ENCODE data around the gene TULP1.
A peak's percentile ranks its signal among the peaks of the same experiment; 100 is the strongest.

The TULP1 gene

GRCh38 chr6:35496841-35497570 is 15.7 kb downstream of the TULP1 start, which contains the start of gene TEAD3:
Gene TEAD3 (minus strand): TSS chr6:35497079.
- no peak for FAIRE-seq
- peak; percentile 86 for DNase-seq (ENCODE audit: insufficient read length, low spot score)
- TF ChIP-seq POLR2A (IDR thresholded peaks at IDR 0.05; ENCODE audit: low read depth, low read length): peak; percentile 5; the same call in 1 of the 2 replicates

GRCh38 chr6:35496036-35496840 is 16.5 kb downstream of the TULP1 start:
- no peak for TF ChIP-seq POLR2A (IDR thresholded peaks at IDR 0.05; ENCODE audit: low read depth, low read length)
- FAIRE-seq: no peak
- DNase-seq (ENCODE audit: insufficient read length, low spot score): peak; percentile 65

- no peak for DNase-seq (ENCODE audit: insufficient read length, low spot score)
- no peak for FAIRE-seq
- TF ChIP-seq POLR2A (IDR thresholded peaks at IDR 0.05; ENCODE audit: low read depth, low read length): no peak
Measured at GRCh38 chr6:35495258-35496035, 17.2 kb downstream of the TULP1 start.

DNA sequence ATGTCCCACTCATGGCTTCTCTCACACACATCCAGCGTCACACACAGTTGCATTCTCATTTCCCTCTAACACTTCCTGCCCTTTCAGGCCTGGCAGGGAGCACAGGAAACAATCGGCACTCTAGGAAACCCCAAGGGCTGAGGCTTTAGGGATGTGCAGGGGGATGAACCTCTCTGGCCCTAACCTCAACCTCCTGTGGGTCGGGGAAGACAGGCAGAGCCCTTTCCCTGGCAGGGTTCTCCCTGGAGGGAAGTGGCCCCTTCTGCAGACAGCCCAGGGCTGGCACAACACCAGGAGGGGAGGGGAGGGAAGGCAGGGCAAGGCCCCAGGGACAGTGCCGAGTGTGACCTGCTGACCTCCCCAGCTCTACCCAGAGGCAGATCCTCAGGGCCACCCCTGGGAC is 18.5 kb downstream of the TULP1 start:
- TF ChIP-seq POLR2A (IDR thresholded peaks at IDR 0.05; ENCODE audit: low read depth, low read length): no peak
- FAIRE-seq (no peak), DNase-seq (ENCODE audit: insufficient read length, low spot score) (no peak)

DNA sequence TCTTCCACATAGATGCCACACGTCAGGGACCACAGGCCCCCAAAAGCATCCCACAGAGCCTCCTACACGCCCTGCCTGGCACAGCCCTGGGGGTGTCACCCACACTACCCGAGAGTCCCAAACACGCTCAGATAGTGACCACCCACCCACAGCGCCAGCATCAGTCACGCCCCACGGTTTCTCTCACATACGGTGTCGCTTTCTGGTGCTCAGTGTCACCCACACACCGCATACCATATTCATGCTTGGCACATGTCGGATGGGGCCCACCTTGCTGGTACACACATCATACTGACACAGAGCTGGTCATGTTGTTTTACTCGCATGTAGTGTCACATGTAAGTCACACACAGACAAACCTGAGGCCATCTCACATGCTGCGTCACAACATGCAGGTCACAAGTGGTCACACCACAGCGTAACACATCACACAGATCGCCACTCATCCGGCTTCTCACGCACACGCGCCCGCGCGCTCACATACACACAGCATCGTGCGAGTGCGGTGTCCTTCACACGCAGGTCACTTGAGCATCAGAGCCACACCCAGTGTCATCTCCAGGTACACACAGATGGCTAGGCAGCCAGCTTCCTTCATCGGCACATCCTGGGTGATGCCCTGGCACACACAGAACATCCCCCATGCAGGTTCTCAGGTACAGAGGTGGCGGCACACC is 19.3 kb downstream of the TULP1 start:
- FAIRE-seq (no peak), DNase-seq (ENCODE audit: insufficient read length, low spot score) (no peak)
- TF ChIP-seq POLR2A (IDR thresholded peaks at IDR 0.05; ENCODE audit: low read depth, low read length): no peak

GRCh38 chr6:35492974-35493284 is 19.8 kb downstream of the TULP1 start:
- DNase-seq (ENCODE audit: insufficient read length, low spot score): no peak
- TF ChIP-seq POLR2A (IDR thresholded peaks at IDR 0.05; ENCODE audit: low read depth, low read length): no peak
- FAIRE-seq: no peak

DNA sequence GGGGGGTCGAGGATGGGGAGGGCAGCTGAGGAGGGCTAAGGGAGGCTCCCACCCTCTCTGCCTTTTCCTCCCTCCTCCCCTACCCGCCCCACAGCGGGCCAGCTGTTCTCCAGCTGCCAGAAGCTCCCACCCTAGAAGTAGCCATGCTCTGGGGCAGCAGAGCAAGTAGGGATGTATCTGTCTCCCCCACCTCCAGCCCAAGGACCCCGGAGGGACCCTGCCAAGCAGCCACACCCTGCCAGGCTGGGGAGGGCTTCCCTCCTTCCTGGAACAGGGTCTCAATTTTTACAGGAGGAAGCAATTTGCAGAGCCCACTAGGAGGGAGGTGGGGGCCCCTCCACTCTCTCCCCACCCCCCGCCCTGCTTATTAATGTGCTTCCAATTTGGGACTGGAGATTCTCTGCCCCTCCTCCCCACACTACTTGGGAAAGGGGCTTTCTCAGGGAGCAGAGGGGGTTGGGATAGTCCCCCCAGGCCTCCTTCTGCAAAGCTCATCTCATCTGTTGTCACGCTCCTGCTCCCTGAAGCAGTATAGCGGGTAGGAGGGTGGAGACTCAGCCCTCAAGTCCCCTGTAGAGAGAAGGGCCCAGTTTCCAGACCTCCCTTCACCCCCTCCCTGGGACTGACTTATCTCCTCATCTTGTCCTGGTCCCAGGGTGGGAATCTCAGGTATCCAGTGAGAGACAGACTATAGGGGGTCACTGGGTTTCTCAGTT is 20.3 kb downstream of the TULP1 start:
- DNase-seq (ENCODE audit: insufficient read length, low spot score): no peak
- TF ChIP-seq POLR2A (IDR thresholded peaks at IDR 0.05; ENCODE audit: low read depth, low read length): no peak
- FAIRE-seq: no peak

DNA sequence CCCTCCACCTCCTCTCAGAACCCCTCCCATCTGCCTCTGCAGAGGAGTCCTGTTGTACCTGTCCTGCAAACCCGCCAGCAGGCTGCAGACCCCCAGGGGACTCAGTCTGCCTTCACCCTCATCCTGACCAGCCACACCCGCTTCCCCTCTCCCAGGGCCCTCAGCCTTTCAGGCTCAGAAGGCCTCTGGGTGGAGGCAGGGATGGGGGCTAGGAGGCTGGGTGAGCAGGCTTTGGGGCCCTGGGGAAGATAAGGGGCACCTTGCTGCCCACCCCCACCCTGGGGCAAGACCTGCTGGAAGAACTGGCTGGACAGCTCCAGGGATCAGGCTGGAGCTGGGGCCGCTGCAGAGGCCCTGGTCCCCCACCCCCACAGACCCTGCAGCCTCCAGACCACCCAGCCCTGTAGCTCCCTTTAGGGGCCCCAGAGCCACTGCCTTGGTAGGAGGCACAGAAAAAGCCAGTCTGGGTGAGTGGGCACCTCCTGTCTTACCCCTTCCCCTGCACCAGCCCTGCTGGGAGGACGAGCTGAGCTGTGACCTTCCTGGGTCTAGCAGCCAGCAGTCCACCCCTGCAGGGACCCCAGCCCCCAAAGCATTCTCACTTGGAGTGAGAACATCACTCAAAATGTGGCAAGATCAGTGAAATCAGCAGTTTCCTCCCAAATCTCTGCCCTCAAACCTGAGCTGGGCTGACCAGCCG is 21.0 kb downstream of the TULP1 start:
- TF ChIP-seq POLR2A (IDR thresholded peaks at IDR 0.05; ENCODE audit: low read depth, low read length): no peak
- FAIRE-seq (no peak), DNase-seq (ENCODE audit: insufficient read length, low spot score) (no peak)

DNA sequence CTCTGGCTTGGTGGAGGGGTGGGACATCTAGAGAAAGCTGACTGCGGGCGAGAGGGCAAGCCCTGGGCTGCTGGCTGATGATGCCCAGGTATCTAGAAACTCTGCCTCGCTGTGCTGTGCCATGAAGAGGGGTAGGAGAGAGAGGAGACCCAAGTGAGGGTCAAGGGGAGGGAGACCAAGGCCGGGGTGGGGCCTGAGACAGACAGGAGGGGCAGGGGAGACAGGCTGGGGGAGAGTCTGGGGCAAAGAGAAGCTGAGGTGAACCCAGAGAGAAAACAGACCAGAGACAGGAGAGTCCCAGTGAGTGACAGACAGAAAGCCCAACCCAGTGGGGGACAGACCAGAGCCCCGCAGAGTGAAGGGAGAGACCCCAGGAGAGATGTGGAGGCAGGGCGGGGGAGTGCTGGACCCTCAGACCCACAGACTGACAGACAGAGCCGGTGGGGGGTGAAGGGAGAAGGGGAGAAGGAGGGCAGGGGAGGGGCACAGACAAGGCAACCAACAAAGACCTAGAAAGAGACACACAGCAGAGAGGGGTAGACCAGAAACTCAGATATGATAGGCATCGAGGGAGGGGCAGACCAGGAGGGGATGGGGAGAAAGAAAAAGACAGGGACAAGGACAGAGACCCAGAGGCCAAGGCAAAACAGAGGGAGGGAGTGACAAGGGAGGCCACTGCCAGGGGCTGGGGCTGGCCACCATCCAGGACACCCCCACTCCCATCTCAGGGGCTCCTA is 21.7 kb downstream of the TULP1 start:
- FAIRE-seq: no peak
- DNase-seq (ENCODE audit: insufficient read length, low spot score): no peak
- TF ChIP-seq POLR2A (IDR thresholded peaks at IDR 0.05; ENCODE audit: low read depth, low read length): no peak

DNA sequence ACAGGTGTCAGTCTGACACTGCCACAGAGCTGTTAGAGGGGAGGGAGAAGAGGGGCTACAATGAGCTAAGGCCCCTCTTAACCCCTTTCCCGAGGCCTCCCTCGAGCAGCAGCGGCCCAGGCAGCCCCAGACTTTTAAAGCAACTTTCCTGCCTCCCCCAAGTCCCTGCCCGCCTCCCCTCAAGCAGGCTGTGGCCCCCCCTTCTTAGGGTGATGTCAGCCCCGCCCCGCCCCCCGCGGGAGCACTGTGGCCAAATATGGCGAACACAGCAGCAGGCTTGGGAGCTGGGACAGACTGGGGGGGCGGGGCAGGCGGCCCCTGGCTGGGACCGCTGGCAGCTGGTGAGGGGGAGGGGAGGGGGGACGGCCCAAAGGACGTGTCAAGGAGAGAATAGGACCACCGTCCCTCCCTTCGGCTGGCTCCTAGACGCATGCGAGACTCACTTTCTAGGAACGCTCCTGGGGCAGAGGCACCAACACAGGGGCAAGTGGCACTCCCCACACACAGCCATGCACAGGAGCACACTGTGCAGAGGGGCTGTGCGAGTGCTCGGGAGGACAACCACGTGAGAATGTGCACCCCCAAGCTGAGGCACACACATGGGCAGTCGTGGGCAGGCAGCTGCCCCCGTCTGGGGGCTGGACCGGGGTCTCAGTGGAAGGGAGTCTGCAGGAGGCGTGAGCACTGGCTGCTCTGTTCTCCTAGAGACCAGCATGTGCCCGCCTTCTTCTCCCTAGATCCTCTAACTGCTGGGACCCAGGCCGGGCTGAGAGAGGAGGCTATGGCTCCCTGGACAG is 22.5 kb downstream of the TULP1 start:
- DNase-seq (ENCODE audit: insufficient read length, low spot score): no peak
- FAIRE-seq: no peak
- TF ChIP-seq POLR2A (IDR thresholded peaks at IDR 0.05; ENCODE audit: low read depth, low read length): no peak

DNA sequence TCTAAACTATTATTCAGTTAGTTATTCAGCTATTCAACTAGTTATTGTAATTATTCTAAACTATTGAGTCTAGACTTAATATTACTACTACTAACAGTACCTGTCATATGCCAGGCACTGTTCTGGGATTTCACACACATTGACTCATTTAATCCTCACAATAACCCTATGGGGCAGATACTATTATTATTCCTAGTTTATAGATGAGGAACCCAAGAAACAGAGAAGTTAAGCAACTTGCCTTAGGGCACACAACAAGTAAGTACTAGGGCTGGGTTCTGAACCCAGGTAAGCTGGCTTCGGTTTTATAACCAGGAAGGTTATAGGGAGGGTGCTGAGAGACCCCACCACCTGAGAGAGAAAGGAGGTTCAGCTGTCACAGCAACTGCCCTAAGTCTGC is 23.6 kb downstream of the TULP1 start:
- FAIRE-seq: no peak
- DNase-seq (ENCODE audit: insufficient read length, low spot score): no peak
- no peak for TF ChIP-seq POLR2A (IDR thresholded peaks at IDR 0.05; ENCODE audit: low read depth, low read length)

Data from H54 (cell line).